SK-N-SH treated with all-trans-retinoic acid at 6 μM for 48 hours (cell line): ENCODE data around the gene DMRTC2.
A peak's percentile ranks its signal among the peaks of the same experiment; 100 is the strongest.

Experiments
- ATAC-seq: fragments of 200-7000 bp; cut with Tn5 transposase; 3 replicates; pipeline ENCODE4 v1.9.1; 2020; ENCODE audit warnings: mild to moderate bottlenecking, moderate library complexity
- ARNTL ChIP-seq: fragments of 450-650 bp; formaldehyde crosslinking; IDR thresholded peaks from 2 replicates; pipeline ENCODE4 v1.5.0; 2020; ENCODE audit warnings: low read depth, mild to moderate bottlenecking, moderate library complexity, borderline replicate concordance
- BACH2 ChIP-seq: fragments of 250-450 bp; sonication (Bioruptor Pico); IDR thresholded peaks from 2 replicates; pipeline ENCODE4 v1.9.0; 2021; ENCODE audit warnings: mild to moderate bottlenecking, borderline replicate concordance
- CSRNP3 ChIP-seq: fragments of 250-450 bp; sonication (Bioruptor Pico); IDR thresholded peaks from 2 replicates; pipeline ENCODE4 v1.5.1; 2021; ENCODE audit warnings: mild to moderate bottlenecking, moderate library complexity
- GLIS3 ChIP-seq: fragments of 250-450 bp; sonication (Bioruptor Pico); IDR thresholded peaks from 2 replicates; pipeline ENCODE4 v1.5.0; 2020; ENCODE audit warnings: mild to moderate bottlenecking, moderate library complexity
- ISL1 ChIP-seq: fragments of 250-450 bp; sonication (Bioruptor Pico); IDR thresholded peaks from 2 replicates; pipeline ENCODE4 v2.1.2; 2022; ENCODE audit warnings: mild to moderate bottlenecking, moderate library complexity
- OSR1 ChIP-seq: fragments of 250-450 bp; sonication (Bioruptor Pico); IDR thresholded peaks from 2 replicates; pipeline ENCODE4 v1.8.0; 2022; ENCODE audit warnings: moderate library complexity, mild to moderate bottlenecking, inconsistent platforms
- PPARA ChIP-seq: fragments of 250-450 bp; sonication (Bioruptor Pico); IDR thresholded peaks from 2 replicates; pipeline ENCODE4 v1.5.0; 2020; ENCODE audit warnings: mild to moderate bottlenecking, borderline replicate concordance
- SNAI2 ChIP-seq: fragments of 250-450 bp; sonication (Bioruptor Pico); IDR thresholded peaks from 2 replicates; pipeline ENCODE4 v1.5.0; 2020; ENCODE audit warnings: mild to moderate bottlenecking, moderate library complexity
- TCF4 ChIP-seq: fragments of 250-450 bp; sonication (Bioruptor Pico); IDR thresholded peaks from 2 replicates; pipeline ENCODE4 v1.8.0; 2021; ENCODE audit warnings: mild to moderate bottlenecking, moderate library complexity, borderline replicate concordance
- TOX ChIP-seq: fragments of 250-450 bp; sonication (Bioruptor Pico); IDR thresholded peaks from 2 replicates; pipeline ENCODE4 v1.8.0; 2021; ENCODE audit warnings: mild to moderate bottlenecking, moderate library complexity, borderline replicate concordance
- ZC3H10 ChIP-seq: fragments of 250-450 bp; sonication (Bioruptor Pico); IDR thresholded peaks from 2 replicates; pipeline ENCODE4 v1.5.1; 2021; ENCODE audit warnings: mild to moderate bottlenecking, moderate library complexity
- ZFP3 ChIP-seq: fragments of 250-450 bp; sonication (Bioruptor Pico); IDR thresholded peaks from 2 replicates; pipeline ENCODE4 v1.5.0; 2020; ENCODE audit warnings: mild to moderate bottlenecking, moderate library complexity
- ZFP30 ChIP-seq: fragments of 450-650 bp; formaldehyde crosslinking; IDR thresholded peaks from 2 replicates; pipeline ENCODE4 v1.5.0; 2022; ENCODE audit warnings: mild to moderate bottlenecking, moderate library complexity
- ZNF565 ChIP-seq: fragments of 450-650 bp; formaldehyde crosslinking; conservative IDR thresholded peaks from 2 replicates; pipeline ENCODE4 v1.5.0; 2020; ENCODE audit warnings: low read depth, mild to moderate bottlenecking, moderate library complexity
- ZNF70 ChIP-seq: fragments of 450-650 bp; formaldehyde crosslinking; IDR thresholded peaks from 2 replicates; pipeline ENCODE4 v1.5.0; 2020; ENCODE audit warnings: mild to moderate bottlenecking, moderate library complexity
- ZNF8 ChIP-seq: fragments of 450-650 bp; formaldehyde crosslinking; IDR thresholded peaks from 2 replicates; pipeline ENCODE4 v1.5.0; 2020; ENCODE audit warnings: mild to moderate bottlenecking, moderate library complexity
- TF ChIP-seq, protein P1 (sequence below): fragments of 250-450 bp; sonication (Bioruptor Pico); IDR thresholded peaks from 2 replicates; pipeline ENCODE4 v1.5.0; 2020; ENCODE audit warnings: mild to moderate bottlenecking, moderate library complexity
- TF ChIP-seq, protein P2 (sequence below): fragments of 250-450 bp; sonication (Bioruptor Pico); IDR thresholded peaks from 2 replicates; pipeline ENCODE4 v1.5.1; 2020; ENCODE audit warnings: low read depth, mild to moderate bottlenecking, moderate library complexity
- TF ChIP-seq, protein P3 (sequence below): fragments of 250-450 bp; sonication (Bioruptor Pico); IDR thresholded peaks from 2 replicates; pipeline ENCODE4 v1.8.0; 2020; ENCODE audit warnings: mild to moderate bottlenecking, moderate library complexity, borderline replicate concordance

DMRTC2 gene

DNA sequence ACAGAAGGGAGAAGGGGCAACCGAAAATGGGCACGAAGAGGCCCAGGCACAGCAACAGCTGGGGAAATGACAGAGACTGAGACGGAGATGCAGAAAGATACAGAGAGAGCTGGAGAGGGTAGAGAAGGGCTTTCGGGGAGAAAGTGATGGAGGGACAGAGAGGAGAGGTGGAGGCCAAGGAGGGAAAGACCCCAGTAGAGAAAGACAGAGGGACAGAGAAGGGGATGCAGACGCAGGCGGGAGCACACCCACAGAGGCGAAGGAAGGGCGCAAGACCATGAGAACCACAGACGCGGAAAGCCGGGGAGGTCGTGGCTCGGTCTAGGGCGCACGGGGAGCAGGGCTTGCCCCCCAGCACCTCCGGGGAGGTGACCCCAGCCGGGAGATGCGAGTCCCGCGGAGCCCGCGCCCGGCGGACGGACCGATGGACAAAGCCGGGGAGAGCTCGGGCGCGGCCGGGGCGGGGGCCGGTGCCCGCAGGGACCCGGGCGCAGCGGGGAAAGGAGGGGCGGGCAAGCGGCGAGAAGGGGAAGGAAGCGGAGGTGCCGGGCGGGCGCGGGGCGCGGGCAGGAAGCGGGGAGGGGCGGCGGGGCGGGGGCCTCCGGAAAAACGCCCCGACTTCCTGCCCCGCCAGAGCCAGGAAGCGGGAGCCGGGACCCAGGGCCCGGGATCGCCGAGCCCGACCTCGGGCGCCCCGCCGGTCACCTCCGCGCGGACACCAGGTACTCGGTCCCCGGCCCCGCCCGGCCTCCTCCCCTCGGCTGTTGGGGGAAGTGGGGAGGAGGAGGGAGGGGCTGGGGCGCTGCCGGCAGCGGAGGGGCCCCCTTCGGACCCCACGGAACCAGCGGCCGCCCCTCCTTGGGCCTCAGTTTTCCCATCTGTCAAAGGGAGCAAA, 38.0 kb downstream of the DMRTC2 start, which contains the start of gene ARHGEF1:
Gene ARHGEF1 (plus strand): TSS at position 617 of the 895 bp plus-strand sequence. CDS start 4,899 bp downstream, outside the sequence.
- no peak for TF ChIP-seq TOX (CRISPR knock-in tag)
- TF ChIP-seq ZNF8 = no peak
- no peak for TF ChIP-seq BACH2
- TF ChIP-seq TCF4 (CRISPR knock-in tag) = no peak
- TF ChIP-seq ARNTL = no peak
- TF ChIP-seq, all 23 proteins: peak for 0
- ATAC-seq = peak; percentile 9

DNA sequence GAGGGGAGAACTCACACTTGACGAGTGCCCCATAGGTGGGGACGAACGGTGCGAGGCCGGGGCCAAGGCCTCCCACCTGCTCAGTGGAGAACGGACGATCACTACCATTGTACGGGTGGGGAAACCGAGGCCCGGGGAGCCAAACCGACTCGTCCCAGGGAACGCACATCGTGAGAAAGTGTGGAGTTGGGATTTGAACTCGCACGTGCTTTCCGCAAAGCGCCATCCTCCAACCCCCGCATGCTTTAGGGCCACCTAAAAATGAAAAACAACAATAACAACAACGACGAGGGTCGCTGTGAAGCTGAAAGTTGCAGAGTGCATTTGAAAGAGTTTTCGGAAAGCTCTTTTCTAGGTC, 38.6 kb downstream of the DMRTC2 start:
- ATAC-seq = no peak
- TF ChIP-seq, protein P1, sequence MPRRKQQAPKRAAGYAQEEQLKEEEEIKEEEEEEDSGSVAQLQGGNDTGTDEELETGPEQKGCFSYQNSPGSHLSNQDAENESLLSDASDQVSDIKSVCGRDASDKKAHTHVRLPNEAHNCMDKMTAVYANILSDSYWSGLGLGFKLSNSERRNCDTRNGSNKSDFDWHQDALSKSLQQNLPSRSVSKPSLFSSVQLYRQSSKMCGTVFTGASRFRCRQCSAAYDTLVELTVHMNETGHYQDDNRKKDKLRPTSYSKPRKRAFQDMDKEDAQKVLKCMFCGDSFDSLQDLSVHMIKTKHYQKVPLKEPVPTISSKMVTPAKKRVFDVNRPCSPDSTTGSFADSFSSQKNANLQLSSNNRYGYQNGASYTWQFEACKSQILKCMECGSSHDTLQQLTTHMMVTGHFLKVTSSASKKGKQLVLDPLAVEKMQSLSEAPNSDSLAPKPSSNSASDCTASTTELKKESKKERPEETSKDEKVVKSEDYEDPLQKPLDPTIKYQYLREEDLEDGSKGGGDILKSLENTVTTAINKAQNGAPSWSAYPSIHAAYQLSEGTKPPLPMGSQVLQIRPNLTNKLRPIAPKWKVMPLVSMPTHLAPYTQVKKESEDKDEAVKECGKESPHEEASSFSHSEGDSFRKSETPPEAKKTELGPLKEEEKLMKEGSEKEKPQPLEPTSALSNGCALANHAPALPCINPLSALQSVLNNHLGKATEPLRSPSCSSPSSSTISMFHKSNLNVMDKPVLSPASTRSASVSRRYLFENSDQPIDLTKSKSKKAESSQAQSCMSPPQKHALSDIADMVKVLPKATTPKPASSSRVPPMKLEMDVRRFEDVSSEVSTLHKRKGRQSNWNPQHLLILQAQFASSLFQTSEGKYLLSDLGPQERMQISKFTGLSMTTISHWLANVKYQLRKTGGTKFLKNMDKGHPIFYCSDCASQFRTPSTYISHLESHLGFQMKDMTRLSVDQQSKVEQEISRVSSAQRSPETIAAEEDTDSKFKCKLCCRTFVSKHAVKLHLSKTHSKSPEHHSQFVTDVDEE = no peak
- TF ChIP-seq ZNF8 = no peak
- no peak for TF ChIP-seq ZC3H10 (CRISPR knock-in tag)
- no peak for TF ChIP-seq ZFP30 (CRISPR knock-in tag)
- TF ChIP-seq, protein P2, sequence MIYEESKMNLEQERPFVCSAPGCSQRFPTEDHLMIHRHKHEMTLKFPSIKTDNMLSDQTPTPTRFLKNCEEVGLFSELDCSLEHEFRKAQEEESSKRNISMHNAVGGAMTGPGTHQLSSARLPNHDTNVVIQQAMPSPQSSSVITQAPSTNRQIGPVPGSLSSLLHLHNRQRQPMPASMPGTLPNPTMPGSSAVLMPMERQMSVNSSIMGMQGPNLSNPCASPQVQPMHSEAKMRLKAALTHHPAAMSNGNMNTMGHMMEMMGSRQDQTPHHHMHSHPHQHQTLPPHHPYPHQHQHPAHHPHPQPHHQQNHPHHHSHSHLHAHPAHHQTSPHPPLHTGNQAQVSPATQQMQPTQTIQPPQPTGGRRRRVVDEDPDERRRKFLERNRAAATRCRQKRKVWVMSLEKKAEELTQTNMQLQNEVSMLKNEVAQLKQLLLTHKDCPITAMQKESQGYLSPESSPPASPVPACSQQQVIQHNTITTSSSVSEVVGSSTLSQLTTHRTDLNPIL = 0 out of 2 replicates have a peak, but pooled peaks have one; percentile 20

- TF ChIP-seq SNAI2 (CRISPR knock-in tag) = no peak
- TF ChIP-seq PPARA = no peak
- no peak for TF ChIP-seq GLIS3
- TF ChIP-seq ISL1 = no peak
- no peak for TF ChIP-seq ZFP30 (CRISPR knock-in tag)
- TF ChIP-seq ZNF70 (CRISPR knock-in tag) = no peak
- no peak for TF ChIP-seq ZNF565 (CRISPR knock-in tag)
- no peak for TF ChIP-seq ZFP3 (CRISPR knock-in tag)
- no peak for TF ChIP-seq CSRNP3 (CRISPR knock-in tag)
- peak; percentile 99 for ATAC-seq
These were observed 39.2 kb downstream of the DMRTC2 start for GRCh38 chr19:41883821-41884733.

DNA sequence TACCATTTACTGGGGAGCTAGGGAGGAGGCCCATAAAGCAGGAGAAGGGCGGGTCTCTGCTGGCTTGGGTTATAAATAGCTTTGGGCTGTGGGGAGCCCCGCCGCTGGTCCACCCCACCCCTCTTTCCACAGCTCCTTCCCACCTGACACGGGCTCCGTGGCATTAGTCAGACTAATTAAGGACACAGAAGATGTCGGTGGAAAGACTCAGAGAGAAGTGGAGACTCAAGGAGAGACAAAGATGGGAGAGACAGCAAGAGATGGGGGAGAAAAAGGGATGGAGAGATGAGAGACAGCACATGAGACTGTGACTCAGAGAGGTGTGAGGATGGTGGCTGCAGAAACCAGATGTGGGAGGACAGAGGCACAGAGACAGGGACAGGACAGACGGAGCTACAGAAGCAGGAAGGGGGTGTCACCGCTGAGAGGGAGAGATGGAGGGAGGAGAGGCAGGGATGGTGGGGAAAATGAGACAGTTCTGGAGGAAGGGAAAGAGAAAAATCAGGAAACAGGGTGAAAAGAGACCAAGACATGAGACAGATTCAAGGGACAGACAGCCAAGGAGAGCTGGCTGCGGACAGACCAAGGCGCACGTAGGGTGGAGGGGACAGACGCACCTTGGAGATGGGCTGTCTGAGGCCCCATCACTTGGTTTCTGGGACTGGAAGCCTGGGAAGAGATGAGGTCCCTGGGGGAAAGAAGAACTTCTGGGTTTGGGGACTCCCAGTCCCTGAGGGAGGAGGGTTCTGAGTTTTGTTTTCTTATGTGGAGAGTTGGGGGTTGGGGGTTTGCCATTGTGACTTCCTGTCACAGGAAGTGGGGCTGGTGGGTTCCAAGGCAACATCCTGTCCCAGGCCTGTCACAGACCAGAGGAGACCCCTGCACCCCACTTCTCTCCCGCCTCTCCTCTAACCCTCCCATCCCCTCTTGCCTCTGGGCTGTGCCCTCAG, 42.2 kb downstream of the DMRTC2 start:
- ATAC-seq = no peak
- TF ChIP-seq OSR1 (CRISPR knock-in tag) (no peak), ZC3H10 (CRISPR knock-in tag) (no peak), ZNF8 (no peak), ZFP30 (CRISPR knock-in tag) (no peak), CSRNP3 (CRISPR knock-in tag) (no peak), ZNF70 (CRISPR knock-in tag) (no peak)
- TF ChIP-seq, protein P3, sequence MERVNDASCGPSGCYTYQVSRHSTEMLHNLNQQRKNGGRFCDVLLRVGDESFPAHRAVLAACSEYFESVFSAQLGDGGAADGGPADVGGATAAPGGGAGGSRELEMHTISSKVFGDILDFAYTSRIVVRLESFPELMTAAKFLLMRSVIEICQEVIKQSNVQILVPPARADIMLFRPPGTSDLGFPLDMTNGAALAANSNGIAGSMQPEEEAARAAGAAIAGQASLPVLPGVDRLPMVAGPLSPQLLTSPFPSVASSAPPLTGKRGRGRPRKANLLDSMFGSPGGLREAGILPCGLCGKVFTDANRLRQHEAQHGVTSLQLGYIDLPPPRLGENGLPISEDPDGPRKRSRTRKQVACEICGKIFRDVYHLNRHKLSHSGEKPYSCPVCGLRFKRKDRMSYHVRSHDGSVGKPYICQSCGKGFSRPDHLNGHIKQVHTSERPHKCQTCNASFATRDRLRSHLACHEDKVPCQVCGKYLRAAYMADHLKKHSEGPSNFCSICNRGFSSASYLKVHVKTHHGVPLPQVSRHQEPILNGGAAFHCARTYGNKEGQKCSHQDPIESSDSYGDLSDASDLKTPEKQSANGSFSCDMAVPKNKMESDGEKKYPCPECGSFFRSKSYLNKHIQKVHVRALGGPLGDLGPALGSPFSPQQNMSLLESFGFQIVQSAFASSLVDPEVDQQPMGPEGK (CRISPR knock-in tag) = no peak
